ENCODE results near the gene C1GALT1.
A peak's percentile ranks its signal among the peaks of the same experiment; 100 is the strongest.

GRCh38 chr7:7183061-7183837 lies 905 bp downstream of the C1GALT1 start:
- TF ChIP-seq CTCF (IDR thresholded peaks at IDR 0.05) (peak in 1 of 6 experiments; percentile 1), POLR2A (IDR thresholded peaks at IDR 0.05) (no peak)

Measured in adrenal gland (tissue), 5 donors.